ENCODE measurements around the gene AKAP10. TPM values are rescaled to one million over a fixed set of nuclear protein-coding genes. Genes with fewer than 3 reads are reported as not detected.

The AKAP10 gene
- total and polyA plus RNA-seq, 2 of the 8 experiments (the other 6 are each of a cell fraction or from before 2014, with no cell fraction given), result 13.3 to 27.0 TPM

DNA sequence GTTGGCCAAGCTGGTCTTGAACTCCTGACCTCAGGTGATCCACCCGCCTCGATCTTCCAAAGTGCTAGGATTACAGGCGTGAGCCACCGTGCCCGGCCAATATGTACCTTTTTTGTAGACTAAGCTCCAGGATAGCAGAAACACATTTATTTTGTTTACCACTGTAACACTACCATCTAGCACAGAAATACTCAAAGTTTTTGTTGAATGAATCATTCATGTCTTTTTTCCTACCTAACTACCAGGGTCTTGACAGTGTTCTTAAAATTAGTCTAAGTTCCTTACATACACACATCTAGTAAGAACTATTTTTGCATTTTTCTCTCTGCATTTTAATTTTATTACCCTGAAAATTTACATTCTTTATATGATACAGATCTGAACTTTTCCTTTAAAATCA lies 44.4 kb downstream of the AKAP10 start (continued):
- no peak for TF ChIP-seq CHD1 (IDR thresholded peaks at IDR 0.05; ENCODE audit: low read depth, low read length)
- no peak for TF ChIP-seq KDM1A (IDR thresholded peaks at IDR 0.05; ENCODE audit: borderline replicate concordance, low read length)
- no peak for TF ChIP-seq ATF3 (IDR thresholded peaks at IDR 0.05; ENCODE audit: insufficient read depth, low read depth, low read length)
- no peak for TF ChIP-seq SP1 (IDR thresholded peaks at IDR 0.05; ENCODE audit: low read depth, low read length)
- TF ChIP-seq RAD21 (IDR thresholded peaks at IDR 0.05 in 1 of 2, conservative IDR thresholded peaks at IDR 0.05 in 1 of 2; ENCODE audit: low read depth in 2 of 2, low read length in 2 of 2), result no peak
- TF ChIP-seq, protein P1, sequence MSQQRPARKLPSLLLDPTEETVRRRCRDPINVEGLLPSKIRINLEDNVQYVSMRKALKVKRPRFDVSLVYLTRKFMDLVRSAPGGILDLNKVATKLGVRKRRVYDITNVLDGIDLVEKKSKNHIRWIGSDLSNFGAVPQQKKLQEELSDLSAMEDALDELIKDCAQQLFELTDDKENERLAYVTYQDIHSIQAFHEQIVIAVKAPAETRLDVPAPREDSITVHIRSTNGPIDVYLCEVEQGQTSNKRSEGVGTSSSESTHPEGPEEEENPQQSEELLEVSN (IDR thresholded peaks at IDR 0.05), result no peak
- TF ChIP-seq KDM5A (IDR thresholded peaks at IDR 0.05; ENCODE audit: low read length), result no peak

All from H1 (cell line).